HepG2 (cell line): ENCODE data around the gene SETD5. TPM values are rescaled to one million over a fixed set of nuclear protein-coding genes. Genes with fewer than 3 reads are reported as not detected.

Experiments
- ATAC-seq: fragments of 200-7000 bp; cut with Tn5 transposase; 3 replicates; pipeline ENCODE4 v1.9.1; 2020; ENCODE audit warnings: mild to moderate bottlenecking, moderate library complexity
- BruUV-seq: library from RNA; stranded (reverse); fragments of 400-500 nt; replicated peaks from 2 replicates; lab custom pipeline; 2021; lab: Mats Ljungman, UMichigan
- CTCF ChIA-PET: fragments of 300-600 bp; formaldehyde crosslinking; extraction: SDS; loops from one replicate; lab custom pipeline; 2021; ENCODE audit warnings: low total read pairs, inconsistent platforms, low intra/inter-chr PET ratio; lab: Yijun Ruan, JAX
- POLR2A ChIA-PET: fragments of 350-600 bp; sonication (Branson Sonifier 250); formaldehyde crosslinking; loops from one replicate; lab custom pipeline; 2020; ENCODE audit warnings: antibody characterized with exemption, inconsistent platforms; lab: Yijun Ruan, JAX
- DNase-seq: peaks from one replicate; pipeline ENCODE4 v3.0.0-alpha.2; 2015; ENCODE audit warnings: low spot score
- FAIRE-seq: peaks from 3 replicates; lab custom pipeline; 2011; peaks lifted over from hg19 to GRCh38; lab: Jason Lieb, UNC
- H2AFZ ChIP-seq: one replicate; pipeline ENCODE4 v1.6.1; 2011; ENCODE audit warnings: low read length, inconsistent platforms
- H3K27ac ChIP-seq: fragments of 300-600 bp; 3 replicates; pipeline ENCODE4 v1.8.0; 2011; ENCODE audit warnings: mixed run types, mild to moderate bottlenecking, mixed read lengths, low read length, inconsistent platforms; ENCODE audit not compliant: insufficient read depth; ENCODE audit errors: extremely low read length
- H3K27me3 ChIP-seq, 2 experiments: fragments of 200-600 bp in 1 of 2; 2 replicates in 1 of 2; 3 replicates in 1 of 2; pipeline versions ENCODE4 v1.6.0 to v1.8.0; 2011; ENCODE audit warnings: low read length in 2 of 2, mild to moderate bottlenecking in 2 of 2, moderate library complexity in 2 of 2, inconsistent platforms in 1 of 2; ENCODE audit not compliant: insufficient read depth in 2 of 2, control insufficient read depth in 1 of 2
- H3K36me3 ChIP-seq, 2 experiments: fragments of 200-600 bp in 1 of 2; replicated peaks in 1 of 2; 2 replicates in 1 of 2; 3 replicates in 1 of 2; pipeline versions ENCODE4 v1.5.1 to v1.8.0; 2011; ENCODE audit warnings: low read length in 2 of 2, inconsistent platforms in 1 of 2; ENCODE audit not compliant: insufficient read depth in 2 of 2, control insufficient read depth in 1 of 2
- H3K4me1 ChIP-seq: 2 replicates; pipeline ENCODE4 v1.5.1; 2012; ENCODE audit warnings: low read length, inconsistent platforms; ENCODE audit not compliant: insufficient read depth
- H3K4me2 ChIP-seq: 2 replicates; pipeline ENCODE4 v1.6.0; 2011; ENCODE audit warnings: low read depth, low read length, inconsistent platforms
- H3K4me3 ChIP-seq, 3 experiments: fragments of 200-600 bp in 1 of 3; sonication (generic), shearing (Covaris generic) in 1 of 3; replicated peaks in 1 of 3; 2 replicates each; pipeline ENCODE4 v1.5.1; 2011 to 2016; ENCODE audit warnings: low read length in 3 of 3, inconsistent platforms in 2 of 3, low read depth in 2 of 3, mild to moderate bottlenecking in 2 of 3, control low read depth in 1 of 3, mixed read lengths in 1 of 3; ENCODE audit not compliant: insufficient read depth in 1 of 3
- H3K79me2 ChIP-seq: one replicate; pipeline ENCODE4 v1.6.1; 2011; ENCODE audit warnings: low read length, inconsistent platforms; ENCODE audit not compliant: insufficient read depth
- H3K9ac ChIP-seq: 2 replicates; pipeline ENCODE4 v1.6.0; 2011; ENCODE audit warnings: mild to moderate bottlenecking, low read depth, low read length, inconsistent platforms; ENCODE audit not compliant: insufficient read depth
- H3K9me3 ChIP-seq: 2 replicates; pipeline ENCODE4 v1.5.1; 2012; ENCODE audit warnings: mild to moderate bottlenecking, low read length
- H4K20me1 ChIP-seq: 2 replicates; pipeline ENCODE4 v1.6.0; 2011; ENCODE audit warnings: inconsistent platforms, mild to moderate bottlenecking, low read length, moderate library complexity; ENCODE audit not compliant: insufficient read depth
- DNMT3B ChIP-seq: conservative IDR thresholded peaks from 2 replicates; pipeline ENCODE4 v1.6.1; 2016; ENCODE audit warnings: missing biosample characterization, control low read depth
- GMEB1 ChIP-seq: sonication (generic); formaldehyde crosslinking; IDR thresholded peaks from 2 replicates; pipeline ENCODE4 v1.5.1; 2020; ENCODE audit warnings: missing genetic modification reagents, mild to moderate bottlenecking, borderline replicate concordance
- HCFC1 ChIP-seq: fragments of 150-350 bp; IDR thresholded peaks from 2 replicates; pipeline ENCODE4 v1.6.1; 2014; ENCODE audit warnings: low read depth, low read length
- HOXD1 ChIP-seq: sonication (generic); formaldehyde crosslinking; IDR thresholded peaks from 2 replicates; pipeline ENCODE4 v1.5.0; 2020; ENCODE audit warnings: missing genetic modification reagents
- KDM6A ChIP-seq: IDR thresholded peaks from 2 replicates; pipeline ENCODE4 v1.6.1; 2016; ENCODE audit warnings: low read depth
- MZF1 ChIP-seq: sonication (generic); formaldehyde crosslinking; IDR thresholded peaks from 2 replicates; pipeline ENCODE4 v1.8.1; 2023; ENCODE audit warnings: mild to moderate bottlenecking, missing genetic modification reagents, borderline replicate concordance
- PPARG ChIP-seq: conservative IDR thresholded peaks from 2 replicates; pipeline ENCODE4 v1.6.1; 2016; ENCODE audit warnings: missing biosample characterization, missing genetic modification reagents
- TBX2 ChIP-seq: sonication (generic); formaldehyde crosslinking; IDR thresholded peaks from 2 replicates; pipeline ENCODE4 v1.5.0; 2020; ENCODE audit warnings: missing genetic modification reagents, mild to moderate bottlenecking, borderline replicate concordance
- YY1 ChIP-seq: IDR thresholded peaks from 2 replicates; pipeline ENCODE4 v1.6.1; 2011; ENCODE audit warnings: low read length, low read depth, moderate library complexity, mild to moderate bottlenecking; ENCODE audit not compliant: insufficient read depth, insufficient replicate concordance
- ZNF234 ChIP-seq: sonication (generic); formaldehyde crosslinking; conservative IDR thresholded peaks from 2 replicates; pipeline ENCODE4 v1.5.1; 2020; ENCODE audit warnings: mild to moderate bottlenecking, missing genetic modification reagents
- ZNF83 ChIP-seq: sonication (generic); formaldehyde crosslinking; IDR thresholded peaks from 2 replicates; pipeline ENCODE4 v1.4.0; 2020; ENCODE audit warnings: missing genetic modification reagents, mild to moderate bottlenecking, borderline replicate concordance
- WGBS: methylation state at CpG from one replicate; pipeline ENCODE4 v1.1.6; 2017; ENCODE audit warnings: low lambda C conversion rate; 5-methylcytosine and 5-hydroxymethylcytosine counted together
- in situ Hi-C: cut with HindIII; loops from 2 replicates; pipeline ENCODE4 v1.10.0; 2017; ENCODE audit warnings: low pct_unique_long_range_greater_than_20kb; ENCODE audit not compliant: extremely low pct_ligation_motif_present
- intact Hi-C: fragments of 100-400 bp; cut with micrococcal nuclease; formaldehyde crosslinking; loops from one replicate; pipeline ENCODE4 v1.10.0; 2022; ENCODE audit not compliant: unreplicated experiment
- polyA plus RNA-seq, 8 experiments: library from polyadenylated mRNA; depleted of rRNA in 3 of 8; stranded (reverse) in 7 of 8; unstranded in 1 of 8; fragments of >200 nt; fragmentation: Illumina TruSeq in 4 of 8; extraction: Trizol in 4 of 8; gene quantifications; 2 replicates each; pipeline versions ENCODE4 v1.2.1 to v1.2.3, GENCODE V29; 2011 to 2016; ENCODE audit warnings: low read depth in 4 of 8, missing spikeins in 1 of 8, mixed read lengths in 1 of 8; ENCODE audit not compliant: insufficient read depth in 1 of 8
- total RNA-seq, 5 experiments: library from RNA; depleted of rRNA; stranded (reverse); fragments of >200 nt; fragmentation: Illumina TruSeq; extraction: Trizol; gene quantifications; 2 replicates each; pipeline ENCODE4 v1.2.3, GENCODE V29; 2016; ENCODE audit warnings: low read depth in 1 of 5
- TF ChIP-seq, protein P1 (sequence below): sonication (generic); formaldehyde crosslinking; IDR thresholded peaks from 2 replicates; pipeline ENCODE4 v1.4.0; 2020; ENCODE audit warnings: missing genetic modification reagents, mild to moderate bottlenecking, borderline replicate concordance
- TF ChIP-seq, protein P2 (sequence below): sonication (generic); formaldehyde crosslinking; IDR thresholded peaks from 2 replicates; pipeline ENCODE4 v1.4.0; 2020; ENCODE audit warnings: missing genetic modification reagents

SETD5 gene
- total and polyA plus RNA-seq, 2 of the 13 experiments (the other 11 are each of a cell fraction or from before 2014, with no cell fraction given): 46.8 to 95.8 TPM

GRCh38 chr3:9507586-9508578, 110.5 kb downstream of the SETD5 start:
- ATAC-seq: peak; percentile 10; the same call in 1 of the 3 replicates
- in situ Hi-C loops: no loop called here
- TF ChIP-seq TBX2 (CRISPR knock-in tag) (no peak), HOXD1 (CRISPR knock-in tag) (no peak), MZF1 (no peak), DNMT3B (CRISPR knock-in tag) (no peak), PPARG (CRISPR knock-in tag) (no peak), KDM6A (CRISPR knock-in tag) (no peak), HCFC1 (no peak), YY1 (no peak), GMEB1 (CRISPR knock-in tag) (no peak), ZNF234 (no peak), ZNF83 (CRISPR knock-in tag) (no peak)
- TF ChIP-seq, protein P1, sequence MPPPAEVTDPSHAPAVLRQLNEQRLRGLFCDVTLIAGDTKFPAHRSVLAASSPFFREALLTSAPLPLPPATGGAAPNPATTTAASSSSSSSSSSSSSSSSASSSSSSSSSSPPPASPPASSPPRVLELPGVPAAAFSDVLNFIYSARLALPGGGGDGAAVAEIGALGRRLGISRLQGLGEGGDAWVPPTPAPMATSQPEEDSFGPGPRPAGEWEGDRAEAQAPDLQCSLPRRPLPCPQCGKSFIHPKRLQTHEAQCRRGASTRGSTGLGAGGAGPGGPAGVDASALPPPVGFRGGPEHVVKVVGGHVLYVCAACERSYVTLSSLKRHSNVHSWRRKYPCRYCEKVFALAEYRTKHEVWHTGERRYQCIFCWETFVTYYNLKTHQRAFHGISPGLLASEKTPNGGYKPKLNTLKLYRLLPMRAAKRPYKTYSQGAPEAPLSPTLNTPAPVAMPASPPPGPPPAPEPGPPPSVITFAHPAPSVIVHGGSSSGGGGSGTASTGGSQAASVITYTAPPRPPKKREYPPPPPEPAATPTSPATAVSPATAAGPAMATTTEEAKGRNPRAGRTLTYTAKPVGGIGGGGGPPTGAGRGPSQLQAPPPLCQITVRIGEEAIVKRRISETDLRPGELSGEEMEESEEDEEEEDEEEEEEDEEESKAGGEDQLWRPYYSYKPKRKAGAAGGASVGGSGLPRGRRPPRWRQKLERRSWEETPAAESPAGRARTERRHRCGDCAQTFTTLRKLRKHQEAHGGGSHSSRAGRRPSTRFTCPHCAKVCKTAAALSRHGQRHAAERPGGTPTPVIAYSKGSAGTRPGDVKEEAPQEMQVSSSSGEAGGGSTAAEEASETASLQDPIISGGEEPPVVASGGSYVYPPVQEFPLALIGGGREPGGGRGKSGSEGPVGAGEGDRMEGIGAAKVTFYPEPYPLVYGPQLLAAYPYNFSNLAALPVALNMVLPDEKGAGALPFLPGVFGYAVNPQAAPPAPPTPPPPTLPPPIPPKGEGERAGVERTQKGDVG (CRISPR knock-in tag): no peak
- TF ChIP-seq, protein P2, sequence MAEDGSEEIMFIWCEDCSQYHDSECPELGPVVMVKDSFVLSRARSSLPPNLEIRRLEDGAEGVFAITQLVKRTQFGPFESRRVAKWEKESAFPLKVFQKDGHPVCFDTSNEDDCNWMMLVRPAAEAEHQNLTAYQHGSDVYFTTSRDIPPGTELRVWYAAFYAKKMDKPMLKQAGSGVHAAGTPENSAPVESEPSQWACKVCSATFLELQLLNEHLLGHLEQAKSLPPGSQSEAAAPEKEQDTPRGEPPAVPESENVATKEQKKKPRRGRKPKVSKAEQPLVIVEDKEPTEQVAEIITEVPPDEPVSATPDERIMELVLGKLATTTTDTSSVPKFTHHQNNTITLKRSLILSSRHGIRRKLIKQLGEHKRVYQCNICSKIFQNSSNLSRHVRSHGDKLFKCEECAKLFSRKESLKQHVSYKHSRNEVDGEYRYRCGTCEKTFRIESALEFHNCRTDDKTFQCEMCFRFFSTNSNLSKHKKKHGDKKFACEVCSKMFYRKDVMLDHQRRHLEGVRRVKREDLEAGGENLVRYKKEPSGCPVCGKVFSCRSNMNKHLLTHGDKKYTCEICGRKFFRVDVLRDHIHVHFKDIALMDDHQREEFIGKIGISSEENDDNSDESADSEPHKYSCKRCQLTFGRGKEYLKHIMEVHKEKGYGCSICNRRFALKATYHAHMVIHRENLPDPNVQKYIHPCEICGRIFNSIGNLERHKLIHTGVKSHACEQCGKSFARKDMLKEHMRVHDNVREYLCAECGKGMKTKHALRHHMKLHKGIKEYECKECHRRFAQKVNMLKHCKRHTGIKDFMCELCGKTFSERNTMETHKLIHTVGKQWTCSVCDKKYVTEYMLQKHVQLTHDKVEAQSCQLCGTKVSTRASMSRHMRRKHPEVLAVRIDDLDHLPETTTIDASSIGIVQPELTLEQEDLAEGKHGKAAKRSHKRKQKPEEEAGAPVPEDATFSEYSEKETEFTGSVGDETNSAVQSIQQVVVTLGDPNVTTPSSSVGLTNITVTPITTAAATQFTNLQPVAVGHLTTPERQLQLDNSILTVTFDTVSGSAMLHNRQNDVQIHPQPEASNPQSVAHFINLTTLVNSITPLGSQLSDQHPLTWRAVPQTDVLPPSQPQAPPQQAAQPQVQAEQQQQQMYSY (CRISPR knock-in tag): no peak

More at GRCh38 chr3:9507586-9508578, 110.5 kb downstream of the SETD5 start:
- no peaks in the 10 kb centered on the region for H4K20me1 ChIP-seq
- intact Hi-C loops: no loop called here
- peaks cover 0 to 31% of the 10 kb centered on the region in 2 experiments; a peak in 3 of 5 replicates for H3K27me3 ChIP-seq
- 16% methylated on average over 13 of the region's 14 CpGs for WGBS
- H3K36me3 ChIP-seq: no peaks in the 10 kb centered on the region
- no peak overlapping the region for H3K27ac ChIP-seq
- no peak overlapping the region for H3K4me3 ChIP-seq
- H3K79me2 ChIP-seq: no peaks in the 10 kb centered on the region
- no TSS peak for BruUV-seq
- POLR2A ChIA-PET: no interaction called here
- no peak overlapping the region for H2AFZ ChIP-seq
- FAIRE-seq (no peak), DNase-seq (no peak)
- no peak overlapping the region for H3K4me2 ChIP-seq
- no peaks in the 10 kb centered on the region for H3K9me3 ChIP-seq
- H3K4me1 ChIP-seq: no peaks in the 10 kb centered on the region
- no peak overlapping the region for H3K9ac ChIP-seq
- CTCF ChIA-PET: no interaction called here
